Thyroid gland (tissue), 4 donors: ENCODE results near the gene POC1A.

ENCODE experiments used
- POLR2A ChIP-seq, 2 donors: fragments of 450-650 bp; IDR thresholded peaks; one replicate each; pipeline ENCODE4 v1.6.1; 2017; ENCODE audit warnings: antibody characterized with exemption in 2 of 2, mild to moderate bottlenecking in 2 of 2, moderate library complexity in 1 of 2
- TF ChIP-seq, protein P1 (sequence below), 6 experiments: fragments of 200-600 bp in 3 of 6; fragments of 450-650 bp in 3 of 6; sonication (generic) in 3 of 6; IDR thresholded peaks; one replicate each; pipeline ENCODE4 v1.5.1; 2016 to 2019; ENCODE audit warnings: antibody characterized with exemption in 6 of 6, mild to moderate bottlenecking in 2 of 6, inconsistent platforms in 1 of 6, moderate library complexity in 1 of 6

DNA sequence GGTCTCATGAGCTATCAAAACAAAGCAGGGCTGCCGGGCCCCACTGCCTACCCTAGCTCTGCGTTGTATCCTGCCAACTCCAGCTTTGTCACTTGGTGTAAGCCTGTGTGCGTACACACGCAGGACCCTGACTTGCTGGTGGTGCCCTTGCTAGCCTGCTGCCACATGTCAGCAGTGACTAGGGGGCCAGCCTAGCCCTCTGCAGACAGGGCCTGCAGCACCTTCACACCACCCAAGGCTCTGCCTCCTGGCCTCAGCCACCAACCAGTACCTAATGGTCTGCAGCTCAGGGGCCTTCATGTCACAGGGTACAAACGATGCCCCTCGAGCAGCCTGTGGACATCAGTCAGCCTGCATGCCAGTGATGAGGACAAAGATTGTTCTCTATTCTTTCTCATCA is 67.8 kb downstream of the POC1A start:
- TF ChIP-seq, protein P1, sequence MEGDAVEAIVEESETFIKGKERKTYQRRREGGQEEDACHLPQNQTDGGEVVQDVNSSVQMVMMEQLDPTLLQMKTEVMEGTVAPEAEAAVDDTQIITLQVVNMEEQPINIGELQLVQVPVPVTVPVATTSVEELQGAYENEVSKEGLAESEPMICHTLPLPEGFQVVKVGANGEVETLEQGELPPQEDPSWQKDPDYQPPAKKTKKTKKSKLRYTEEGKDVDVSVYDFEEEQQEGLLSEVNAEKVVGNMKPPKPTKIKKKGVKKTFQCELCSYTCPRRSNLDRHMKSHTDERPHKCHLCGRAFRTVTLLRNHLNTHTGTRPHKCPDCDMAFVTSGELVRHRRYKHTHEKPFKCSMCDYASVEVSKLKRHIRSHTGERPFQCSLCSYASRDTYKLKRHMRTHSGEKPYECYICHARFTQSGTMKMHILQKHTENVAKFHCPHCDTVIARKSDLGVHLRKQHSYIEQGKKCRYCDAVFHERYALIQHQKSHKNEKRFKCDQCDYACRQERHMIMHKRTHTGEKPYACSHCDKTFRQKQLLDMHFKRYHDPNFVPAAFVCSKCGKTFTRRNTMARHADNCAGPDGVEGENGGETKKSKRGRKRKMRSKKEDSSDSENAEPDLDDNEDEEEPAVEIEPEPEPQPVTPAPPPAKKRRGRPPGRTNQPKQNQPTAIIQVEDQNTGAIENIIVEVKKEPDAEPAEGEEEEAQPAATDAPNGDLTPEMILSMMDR (IDR thresholded peaks at IDR 0.05) = no peak
- TF ChIP-seq POLR2A (IDR thresholded peaks at IDR 0.05) = no peak
